T-helper 2 cell treated with Interferon-gamma antibody and Interleukin-4, amounts not matched to agents 5 μg/mL and 100 μg/mL, for 36 hours (primary cell): ENCODE measurements around the gene SRPRA.

ENCODE experiments used
- DNase-seq: peaks from one replicate; pipeline ENCODE4 v3.0.0; 2021; ENCODE audit warnings: low spot score
- H3K27ac Mint-ChIP-seq: one replicate; pipeline ENCODE4 v1.8.0; 2021; ENCODE audit warnings: mild to moderate bottlenecking, mixed read lengths
- H3K27me3 Mint-ChIP-seq: one replicate; pipeline ENCODE4 v1.8.0; 2021; ENCODE audit warnings: low read depth, mixed read lengths
- H3K36me3 Mint-ChIP-seq: one replicate; pipeline ENCODE4 v1.8.0; 2021; ENCODE audit warnings: low read depth, mixed read lengths
- H3K4me1 Mint-ChIP-seq: one replicate; pipeline ENCODE4 v1.8.0; 2021; ENCODE audit warnings: low read depth, mixed read lengths
- H3K4me3 Mint-ChIP-seq: one replicate; pipeline ENCODE4 v1.8.0; 2022; ENCODE audit warnings: mild to moderate bottlenecking, moderate library complexity, mixed read lengths
- H3K9me3 Mint-ChIP-seq: one replicate; pipeline ENCODE4 v1.8.0; 2021; ENCODE audit warnings: mixed read lengths

SRPRA gene

GRCh38 chr11:126232683-126233082 is 36.0 kb downstream of the SRPRA start:
- Mint-ChIP-seq H3K4me3 (no peak overlapping the region), H3K4me1 (peaks cover 2% of the 10 kb centered on the region), H3K36me3 (peaks cover 7% of the 10 kb centered on the region), H3K27me3 (no peaks in the 10 kb centered on the region), H3K9me3 (no peaks in the 10 kb centered on the region), H3K27ac (no peak overlapping the region)
- no peak for DNase-seq

DNA sequence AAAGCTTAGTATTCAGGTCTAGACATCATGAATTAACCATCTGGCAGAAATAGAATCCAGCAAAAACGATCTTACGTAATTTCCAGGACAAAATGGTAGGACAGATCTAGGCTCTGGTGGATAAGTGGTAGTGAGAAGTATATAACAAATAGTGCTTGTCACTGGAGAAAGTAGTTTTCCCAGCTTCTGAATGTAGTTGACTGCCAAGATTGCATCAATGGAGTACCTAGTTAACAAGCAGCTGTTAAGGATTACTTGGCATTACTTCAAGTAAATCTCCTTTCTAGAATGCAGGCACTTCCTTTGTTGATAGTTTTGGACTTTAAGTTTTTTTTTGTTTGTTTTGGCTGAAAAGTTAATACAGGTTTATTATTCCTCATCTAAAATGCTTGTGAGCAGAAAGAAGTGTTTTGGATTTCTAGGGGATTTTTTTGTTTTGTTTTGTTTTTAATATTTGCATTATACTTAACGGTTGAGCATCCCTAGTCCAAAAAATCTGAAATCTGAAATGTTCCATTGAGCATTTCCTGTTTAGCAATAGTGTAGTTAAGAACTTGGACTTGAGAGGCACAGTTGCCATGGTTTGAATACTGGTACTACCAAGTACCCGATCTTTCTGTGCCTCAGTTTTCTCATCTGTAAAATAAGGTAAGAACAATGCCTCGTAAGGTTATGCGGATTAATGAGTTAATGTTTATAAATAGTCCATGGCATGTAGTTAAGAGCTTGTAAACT is 36.8 kb downstream of the SRPRA start:
- no peak overlapping the region for H3K4me3 Mint-ChIP-seq
- H3K36me3 Mint-ChIP-seq = peaks cover 7% of the 10 kb centered on the region
- no peaks in the 10 kb centered on the region for H3K9me3 Mint-ChIP-seq
- H3K27me3 Mint-ChIP-seq = no peaks in the 10 kb centered on the region
- no peak for DNase-seq
- peaks cover 2% of the 10 kb centered on the region for H3K4me1 Mint-ChIP-seq
- H3K27ac Mint-ChIP-seq = no peak overlapping the region

DNA sequence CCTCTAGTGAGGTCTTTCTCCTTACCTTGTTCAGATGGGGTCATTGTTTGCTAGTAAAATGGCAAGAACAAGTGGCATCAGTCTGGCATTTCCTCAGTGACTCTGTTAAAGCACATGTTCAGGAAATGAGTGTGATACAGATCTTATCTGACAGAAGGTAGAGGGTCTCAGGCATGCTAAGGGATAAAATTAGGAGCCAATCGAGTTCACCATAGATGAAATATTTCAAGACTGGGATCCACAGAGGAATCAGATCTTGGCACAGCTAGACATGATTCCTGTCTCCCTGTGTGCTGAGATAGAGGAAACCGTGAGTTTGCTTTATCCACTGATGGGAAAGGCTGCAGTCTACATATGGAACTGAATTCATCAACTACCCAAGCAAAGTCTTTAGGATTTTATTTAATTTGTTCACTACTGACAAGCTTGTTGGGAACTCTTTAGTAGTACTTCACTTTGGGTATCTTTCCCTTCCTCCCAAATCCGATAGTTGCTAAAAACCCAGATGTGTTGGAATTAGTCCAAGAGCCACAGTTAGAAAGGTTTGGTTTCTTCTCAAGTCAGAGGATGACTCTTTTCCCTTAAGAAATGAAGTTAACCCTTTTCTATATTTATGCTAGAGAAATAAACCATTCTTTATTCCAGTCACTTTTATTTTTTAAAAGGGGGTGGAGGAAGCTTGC is 38.7 kb downstream of the SRPRA start:
- peaks cover 2% of the 10 kb centered on the region for H3K4me1 Mint-ChIP-seq
- DNase-seq = no peak
- no peak overlapping the region for H3K4me3 Mint-ChIP-seq
- H3K36me3 Mint-ChIP-seq = peaks cover 3% of the 10 kb centered on the region
- no peak overlapping the region for H3K27ac Mint-ChIP-seq
- H3K9me3 Mint-ChIP-seq = no peaks in the 10 kb centered on the region
- no peaks in the 10 kb centered on the region for H3K27me3 Mint-ChIP-seq

DNA sequence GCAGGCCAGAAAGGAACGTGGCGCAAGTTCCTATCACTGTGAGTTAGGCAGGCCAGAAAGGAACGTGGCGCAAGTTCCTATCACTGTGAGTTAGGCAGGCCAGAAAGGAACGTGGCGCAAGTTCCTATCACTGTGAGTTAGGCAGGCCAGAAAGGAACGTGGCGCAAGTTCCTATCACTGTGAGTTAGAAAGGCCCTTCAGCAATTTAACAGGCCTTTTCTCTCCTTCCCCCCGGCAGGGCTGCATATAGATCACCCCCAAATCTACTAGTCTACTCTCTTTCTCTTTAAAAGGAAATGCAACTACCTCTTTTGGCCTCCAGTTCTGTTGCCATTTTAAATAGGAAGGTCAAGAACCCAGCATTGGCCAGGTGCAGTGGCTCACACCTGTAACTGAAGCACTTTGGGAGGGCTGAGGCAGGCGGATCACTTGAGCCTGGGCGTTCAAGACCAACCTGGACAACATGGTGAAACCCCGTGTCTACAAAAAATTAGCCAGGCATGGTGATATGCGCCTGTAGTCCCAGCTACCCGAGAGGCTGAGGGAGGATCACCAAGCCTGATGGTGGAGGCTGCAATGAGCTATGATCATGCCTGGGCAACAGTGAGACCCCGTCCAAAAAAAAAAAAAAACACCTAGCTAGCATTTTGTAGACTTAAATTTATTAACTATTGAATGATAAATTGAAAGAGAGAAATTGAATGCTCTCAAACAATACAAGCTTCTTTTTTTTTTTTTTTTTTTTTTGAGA is 42.2 kb downstream of the SRPRA start:
- Mint-ChIP-seq H3K4me1 (peaks cover 2% of the 10 kb centered on the region), H3K4me3 (no peak overlapping the region), H3K9me3 (no peaks in the 10 kb centered on the region), H3K27ac (no peak overlapping the region), H3K36me3 (peaks cover 3% of the 10 kb centered on the region), H3K27me3 (no peaks in the 10 kb centered on the region)
- no peak for DNase-seq

- Mint-ChIP-seq H3K27ac (no peak overlapping the region), H3K27me3 (no peaks in the 10 kb centered on the region), H3K9me3 (no peaks in the 10 kb centered on the region), H3K36me3 (peaks cover 3% of the 10 kb centered on the region), H3K4me3 (no peak overlapping the region), H3K4me1 (no peaks in the 10 kb centered on the region)
- DNase-seq = no peak
Observed at GRCh38 chr11:126225295-126225665, 43.4 kb downstream of the SRPRA start.

- Mint-ChIP-seq H3K4me3 (no peak overlapping the region), H3K27me3 (no peaks in the 10 kb centered on the region), H3K36me3 (peaks cover 3% of the 10 kb centered on the region), H3K27ac (no peak overlapping the region), H3K4me1 (no peaks in the 10 kb centered on the region), H3K9me3 (no peaks in the 10 kb centered on the region)
- no peak for DNase-seq
Observed at GRCh38 chr11:126224647-126225294, 43.9 kb downstream of the SRPRA start.

DNA sequence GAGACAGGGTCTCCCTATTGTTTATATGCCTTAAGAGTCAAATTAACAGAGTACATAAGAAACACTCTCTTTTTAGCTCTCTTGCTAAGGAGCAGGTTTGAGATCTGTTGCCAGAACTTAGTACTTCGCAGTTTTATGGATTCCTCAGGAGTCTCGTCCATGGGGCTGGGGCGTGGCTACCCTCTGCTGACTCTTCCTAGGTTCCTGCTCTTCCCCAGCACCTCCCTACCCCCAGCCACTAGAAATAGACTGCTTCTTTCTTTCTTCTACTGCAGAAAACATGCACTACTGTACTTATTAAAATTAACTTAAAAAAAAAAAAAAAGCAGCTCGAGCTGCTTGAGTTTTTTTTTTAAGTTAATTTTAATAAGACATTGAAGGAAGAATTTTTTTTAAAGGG is 49.1 kb downstream of the SRPRA start:
- no peaks in the 10 kb centered on the region for H3K27me3 Mint-ChIP-seq
- no peaks in the 10 kb centered on the region for H3K9me3 Mint-ChIP-seq
- no peaks in the 10 kb centered on the region for H3K36me3 Mint-ChIP-seq
- no peak overlapping the region for H3K27ac Mint-ChIP-seq
- H3K4me1 Mint-ChIP-seq = peaks cover 3% of the 10 kb centered on the region
- no peak for DNase-seq
- no peak overlapping the region for H3K4me3 Mint-ChIP-seq

- Mint-ChIP-seq H3K4me3 (no peak overlapping the region), H3K4me1 (peaks cover 11% of the 10 kb centered on the region), H3K27me3 (no peaks in the 10 kb centered on the region), H3K27ac (no peak overlapping the region), H3K9me3 (no peaks in the 10 kb centered on the region), H3K36me3 (no peaks in the 10 kb centered on the region)
- DNase-seq = no peak
Observed at GRCh38 chr11:126217491-126217890, 51.2 kb downstream of the SRPRA start.

GRCh38 chr11:126216526-126217305 is 52.0 kb downstream of the SRPRA start:
- Mint-ChIP-seq H3K9me3 (no peaks in the 10 kb centered on the region), H3K27ac (no peak overlapping the region), H3K4me1 (peaks cover 17% of the 10 kb centered on the region), H3K27me3 (no peaks in the 10 kb centered on the region), H3K36me3 (no peaks in the 10 kb centered on the region), H3K4me3 (no peak overlapping the region)
- no peak for DNase-seq

GRCh38 chr11:126214841-126215240 is 53.9 kb downstream of the SRPRA start:
- Mint-ChIP-seq H3K27ac (no peak overlapping the region), H3K4me3 (no peak overlapping the region), H3K36me3 (peaks cover 10% of the 10 kb centered on the region), H3K4me1 (peaks cover 25% of the 10 kb centered on the region), H3K9me3 (no peaks in the 10 kb centered on the region), H3K27me3 (no peaks in the 10 kb centered on the region)
- DNase-seq = no peak

DNA sequence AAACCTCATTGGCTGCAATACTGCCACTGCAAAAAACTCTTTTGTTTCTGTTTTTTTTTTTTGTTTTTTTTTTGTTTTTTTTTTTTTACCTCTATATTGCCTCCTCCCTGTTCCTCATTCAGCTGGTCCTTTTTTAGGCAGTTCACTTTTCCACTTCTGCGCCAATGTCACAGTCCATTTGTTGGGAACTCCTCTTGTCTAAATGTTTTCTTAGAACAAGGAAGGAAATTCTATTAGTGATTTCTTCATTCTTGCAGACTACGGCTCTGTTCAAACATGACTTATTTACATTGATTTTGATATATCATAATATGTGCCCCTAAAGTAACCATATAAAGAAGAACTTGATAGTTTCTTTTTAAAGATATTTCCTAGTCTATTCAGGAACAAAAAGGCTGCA is 54.3 kb downstream of the SRPRA start:
- H3K9me3 Mint-ChIP-seq = no peaks in the 10 kb centered on the region
- peaks cover 12% of the 10 kb centered on the region for H3K36me3 Mint-ChIP-seq
- H3K27me3 Mint-ChIP-seq = no peaks in the 10 kb centered on the region
- H3K27ac Mint-ChIP-seq = no peak overlapping the region
- H3K4me3 Mint-ChIP-seq = no peak overlapping the region
- peaks cover 25% of the 10 kb centered on the region for H3K4me1 Mint-ChIP-seq
- no peak for DNase-seq
